Activated CD4-positive, alpha-beta T cell treated with anti-CD3 and anti-CD28 coated beads, Interleukin-2, amount 10 ng/mL, durations not matched to agents 24 days and 14 days (primary cell): Measurements from ENCODE around the gene IL1RAPL2. TPM values are rescaled to one million over a fixed set of nuclear protein-coding genes. Genes with fewer than 3 reads are reported as not detected.
"Not testable (repeated sequence)": the region's sequence is repeated elsewhere in the genome, so short reads cannot be mapped to it uniquely, and the experiment has no call there.

ENCODE experiments used
- DNase-seq: peaks from one replicate; pipeline ENCODE4 v3.0.0; 2022
- H3K27ac Mint-ChIP-seq: one replicate; pipeline ENCODE4 v1.8.0; 2022; ENCODE audit warnings: mild to moderate bottlenecking, mixed read lengths
- H3K27me3 Mint-ChIP-seq: one replicate; pipeline ENCODE4 v1.8.0; 2022; ENCODE audit warnings: mixed read lengths
- H3K36me3 Mint-ChIP-seq: one replicate; pipeline ENCODE4 v1.8.0; 2022; ENCODE audit warnings: low read depth, mild to moderate bottlenecking, mixed read lengths
- H3K4me1 Mint-ChIP-seq: one replicate; pipeline ENCODE4 v1.8.0; 2021; ENCODE audit warnings: mixed read lengths
- H3K4me3 Mint-ChIP-seq: one replicate; pipeline ENCODE4 v1.8.0; 2022; ENCODE audit warnings: mild to moderate bottlenecking, moderate library complexity, mixed read lengths
- H3K9me3 Mint-ChIP-seq: one replicate; pipeline ENCODE4 v1.8.0; 2021; ENCODE audit warnings: mixed read lengths
- intact Hi-C: fragments of 100-400 bp; cut with micrococcal nuclease; formaldehyde crosslinking; loops from one replicate; pipeline ENCODE4 v1.15.1; 2023
- total RNA-seq: library from RNA; stranded (reverse); gene quantifications from 2 replicates; pipeline ENCODE4 v1.2.3, GENCODE V29; 2022

Gene IL1RAPL2
- total RNA-seq, 1 donor from 2014 or later: not detected

- Mint-ChIP-seq H3K27me3 (no peaks in the 10 kb centered on the region), H3K4me3 (no peak within 1 kb of the TSS), H3K27ac (no peak within 1 kb of the TSS), H3K9me3 (no peaks in the 10 kb centered on the region), H3K4me1 (no peaks in the 10 kb centered on the region), H3K36me3 (no peaks in the 10 kb centered on the region)
- no peak for DNase-seq
- intact Hi-C loops: no loop called here
Observed at GRCh38 chrX:105220636-105221035, 654.6 kb downstream of the IL1RAPL2 start, which contains the start of gene TEX13A. Gene TEX13A, minus strand, starts transcription at chrX:105220694. Its CDS starts 297 bp downstream, at chrX:105220397.

- Mint-ChIP-seq H3K27ac (no peak overlapping the region), H3K4me1 (no peaks in the 10 kb centered on the region), H3K27me3 (no peaks in the 10 kb centered on the region), H3K4me3 (no peak overlapping the region), H3K36me3 (no peaks in the 10 kb centered on the region), H3K9me3 (no peaks in the 10 kb centered on the region)
- DNase-seq: no peak
- intact Hi-C loops: no loop called here
Observed at GRCh38 chrX:105221374-105221773, 655.4 kb downstream of the IL1RAPL2 start.

- Mint-ChIP-seq H3K9me3 (no peaks in the 10 kb centered on the region), H3K27ac (no peak overlapping the region), H3K4me3 (no peak overlapping the region), H3K4me1 (no peaks in the 10 kb centered on the region), H3K27me3 (no peaks in the 10 kb centered on the region), H3K36me3 (no peaks in the 10 kb centered on the region)
- no peak for DNase-seq
- intact Hi-C loops: no loop called here
Observed at GRCh38 chrX:105226499-105226898, 660.5 kb downstream of the IL1RAPL2 start.

GRCh38 chrX:105228602-105229001 lies 662.6 kb downstream of the IL1RAPL2 start:
- no peaks in the 10 kb centered on the region for H3K4me1 Mint-ChIP-seq
- H3K4me3 Mint-ChIP-seq: no peak overlapping the region
- H3K9me3 Mint-ChIP-seq: no peaks in the 10 kb centered on the region
- H3K27me3 Mint-ChIP-seq: no peaks in the 10 kb centered on the region
- H3K27ac Mint-ChIP-seq: no peak overlapping the region
- intact Hi-C loops: no loop called here
- no peaks in the 10 kb centered on the region for H3K36me3 Mint-ChIP-seq
- no peak for DNase-seq

GRCh38 chrX:105229146-105229545 lies 663.1 kb downstream of the IL1RAPL2 start:
- Mint-ChIP-seq H3K9me3 (no peaks in the 10 kb centered on the region), H3K27ac (no peak overlapping the region), H3K36me3 (no peaks in the 10 kb centered on the region), H3K4me3 (no peak overlapping the region), H3K4me1 (no peaks in the 10 kb centered on the region), H3K27me3 (no peaks in the 10 kb centered on the region)
- intact Hi-C loops: no loop called here
- DNase-seq: no peak

GRCh38 chrX:105237407-105237806 lies 671.4 kb downstream of the IL1RAPL2 start:
- DNase-seq, H3K4me1 Mint-ChIP-seq, H3K27me3 Mint-ChIP-seq, H3K9me3 Mint-ChIP-seq, H3K4me3 Mint-ChIP-seq, H3K27ac Mint-ChIP-seq, intact Hi-C loops, H3K36me3 Mint-ChIP-seq: not testable (repeated sequence)

- DNase-seq: no peak
- Mint-ChIP-seq H3K36me3 (no peaks in the 10 kb centered on the region), H3K27ac (no peak overlapping the region), H3K4me1 (no peaks in the 10 kb centered on the region), H3K9me3 (no peaks in the 10 kb centered on the region), H3K4me3 (no peak overlapping the region), H3K27me3 (no peaks in the 10 kb centered on the region)
- intact Hi-C loops: no loop called here
Observed at GRCh38 chrX:105241056-105241455, 675.1 kb downstream of the IL1RAPL2 start.

GRCh38 chrX:105260291-105261043 lies 694.5 kb downstream of the IL1RAPL2 start:
- DNase-seq: no peak
- intact Hi-C loops: no loop called here
- Mint-ChIP-seq H3K4me3 (no peak overlapping the region), H3K9me3 (no peaks in the 10 kb centered on the region), H3K36me3 (no peaks in the 10 kb centered on the region), H3K4me1 (no peaks in the 10 kb centered on the region), H3K27me3 (no peaks in the 10 kb centered on the region), H3K27ac (no peak overlapping the region)

GRCh38 chrX:105263171-105263570 lies 697.2 kb downstream of the IL1RAPL2 start:
- H3K27ac Mint-ChIP-seq: no peak overlapping the region
- intact Hi-C loops: no loop called here
- no peaks in the 10 kb centered on the region for H3K36me3 Mint-ChIP-seq
- no peak overlapping the region for H3K4me3 Mint-ChIP-seq
- no peaks in the 10 kb centered on the region for H3K4me1 Mint-ChIP-seq
- no peak for DNase-seq
- H3K27me3 Mint-ChIP-seq: no peaks in the 10 kb centered on the region
- no peaks in the 10 kb centered on the region for H3K9me3 Mint-ChIP-seq

- Mint-ChIP-seq H3K4me3 (no peak overlapping the region), H3K9me3 (no peaks in the 10 kb centered on the region), H3K4me1 (no peaks in the 10 kb centered on the region), H3K36me3 (no peaks in the 10 kb centered on the region), H3K27me3 (no peaks in the 10 kb centered on the region), H3K27ac (no peak overlapping the region)
- no peak for DNase-seq
- intact Hi-C loops: no loop called here
Observed at GRCh38 chrX:105263801-105264200, 697.8 kb downstream of the IL1RAPL2 start.

- no peaks in the 10 kb centered on the region for H3K9me3 Mint-ChIP-seq
- no peak for DNase-seq
- H3K4me1 Mint-ChIP-seq: no peaks in the 10 kb centered on the region
- H3K27me3 Mint-ChIP-seq: no peaks in the 10 kb centered on the region
- no peak overlapping the region for H3K27ac Mint-ChIP-seq
- H3K36me3 Mint-ChIP-seq: no peaks in the 10 kb centered on the region
- intact Hi-C loops: no loop called here
- no peak overlapping the region for H3K4me3 Mint-ChIP-seq
Observed at GRCh38 chrX:105265093-105265492, 699.1 kb downstream of the IL1RAPL2 start.

- no peaks in the 10 kb centered on the region for H3K9me3 Mint-ChIP-seq
- H3K27ac Mint-ChIP-seq: no peak overlapping the region
Observed at GRCh38 chrX:105266456-105266855, 700.5 kb downstream of the IL1RAPL2 start.

GRCh38 chrX:105267167-105267566 lies 701.2 kb downstream of the IL1RAPL2 start:
- Mint-ChIP-seq H3K4me1 (no peaks in the 10 kb centered on the region), H3K27ac (no peak overlapping the region), H3K4me3 (no peak overlapping the region), H3K9me3 (no peaks in the 10 kb centered on the region), H3K36me3 (no peaks in the 10 kb centered on the region), H3K27me3 (no peaks in the 10 kb centered on the region)
- DNase-seq: no peak
- intact Hi-C loops: no loop called here

More at GRCh38 chrX:105266456-105266855, 700.5 kb downstream of the IL1RAPL2 start:
- no peaks in the 10 kb centered on the region for H3K4me1 Mint-ChIP-seq
- H3K36me3 Mint-ChIP-seq: no peaks in the 10 kb centered on the region
- H3K4me3 Mint-ChIP-seq: no peak overlapping the region
- H3K27me3 Mint-ChIP-seq: no peaks in the 10 kb centered on the region
- intact Hi-C loops: no loop called here
- no peak for DNase-seq

- H3K36me3 Mint-ChIP-seq: no peaks in the 10 kb centered on the region
- intact Hi-C loops: no loop called here
- no peaks in the 10 kb centered on the region for H3K4me1 Mint-ChIP-seq
- DNase-seq: no peak
- no peak overlapping the region for H3K4me3 Mint-ChIP-seq
- H3K27me3 Mint-ChIP-seq: no peaks in the 10 kb centered on the region
- no peak overlapping the region for H3K27ac Mint-ChIP-seq
- H3K9me3 Mint-ChIP-seq: no peaks in the 10 kb centered on the region
Observed at GRCh38 chrX:105269386-105269785, 703.4 kb downstream of the IL1RAPL2 start.

- no peaks in the 10 kb centered on the region for H3K4me1 Mint-ChIP-seq
- no peaks in the 10 kb centered on the region for H3K27me3 Mint-ChIP-seq
- intact Hi-C loops: no loop called here
- H3K27ac Mint-ChIP-seq: no peak overlapping the region
- no peak for DNase-seq
- H3K36me3 Mint-ChIP-seq: no peaks in the 10 kb centered on the region
- no peaks in the 10 kb centered on the region for H3K9me3 Mint-ChIP-seq
- H3K4me3 Mint-ChIP-seq: no peak overlapping the region
Observed at GRCh38 chrX:105273326-105273725, 707.3 kb downstream of the IL1RAPL2 start.
